Stimulated activated CD8-positive, alpha-beta memory T cell treated with anti-CD3 and anti-CD28 coated beads, Interleukin-15, amount 100 ng/mL, for 1 hour (primary cell): ENCODE results near the gene KAT8.
"Not testable (repeated sequence)": the region's sequence is repeated elsewhere in the genome, so short reads cannot be mapped to it uniquely, and the experiment has no call there.

Experiments used
- DNase-seq: peaks from one replicate; pipeline ENCODE4 v3.0.0-alpha.2; 2020; ENCODE audit warnings: low read depth

KAT8 gene

GRCh38 chr16:31148896-31149295, 31.4 kb downstream of the KAT8 start:
- DNase-seq = no peak

- no peak for DNase-seq
Observed at GRCh38 chr16:31149332-31149731, 31.9 kb downstream of the KAT8 start.

- no peak for DNase-seq
Observed at GRCh38 chr16:31149894-31150890, 32.7 kb downstream of the KAT8 start, which contains the start of gene PRSS36. Gene PRSS36, minus strand, starts transcription at chr16:31150066. Its CDS starts 31 bp downstream, at chr16:31150035.

- DNase-seq = not testable (repeated sequence)
Observed at GRCh38 chr16:31150976-31151375, 33.5 kb downstream of the KAT8 start.

- no peak for DNase-seq
Observed at GRCh38 chr16:31157136-31157535, 39.7 kb downstream of the KAT8 start.

- DNase-seq = no peak
Observed at GRCh38 chr16:31167315-31167714, 49.9 kb downstream of the KAT8 start.

GRCh38 chr16:31168848-31169247, 51.4 kb downstream of the KAT8 start:
- DNase-seq = no peak

- DNase-seq = not testable (repeated sequence)
Observed at GRCh38 chr16:31170048-31170447, 52.6 kb downstream of the KAT8 start.

- DNase-seq = no peak
Observed at GRCh38 chr16:31177136-31177535, 59.7 kb downstream of the KAT8 start.

- DNase-seq = no peak
Observed at GRCh38 chr16:31179219-31179746, 61.8 kb downstream of the KAT8 start.

GRCh38 chr16:31179747-31180459, 62.4 kb downstream of the KAT8 start, which contains the start of gene FUS:
Gene FUS, plus strand, starts transcription at chr16:31180139. Its CDS starts 76 bp downstream, at chr16:31180215.
- peak; percentile 76 for DNase-seq
